Measurements from ENCODE around the gene GCC2. TPM values are rescaled to one million over a fixed set of nuclear protein-coding genes. Genes with fewer than 3 reads are reported as not detected.

GCC2 gene
- total RNA-seq, 1 experiment from 2014 or later, result 10.3 TPM

Small RNAs within 50 kb of the gene (small RNA-seq; reads per million reads assigned to genes)
- not detected for gene SMIM12P1

Other genes starting within 250 kb of the GCC2 start
- gene SULT1C3, start 209.2 kb upstream of the GCC2 start, total RNA-seq (2014; rRNA removed; shearing (Covaris generic)), result not detected in 2 replicates
- gene SULT1C2, start 160.3 kb upstream of the GCC2 start, total RNA-seq (2014; rRNA removed; shearing (Covaris generic)), result 1.8 and 2.3 TPM in 2 replicates
- not detected in 2 replicates for gene SULT1C4, start 71.3 kb upstream of the GCC2 start, total RNA-seq (2014; rRNA removed; shearing (Covaris generic))
- gene LIMS1, start 85.3 kb downstream of the GCC2 start, total RNA-seq (2014; rRNA removed; shearing (Covaris generic)), result 92.3 and 132 TPM in 2 replicates